Body of pancreas (tissue), 4 donors: ENCODE data around the gene JAKMIP3. TPM values are rescaled to one million over a fixed set of nuclear protein-coding genes. Genes with fewer than 3 reads are reported as not detected.
A peak's percentile ranks its signal among the peaks of the same experiment; 100 is the strongest.

Experiments
- ATAC-seq: fragments of 150-250 bp; one replicate; pipeline ENCODE4 v1.9.1; 2016
- DNase-seq, 4 donors: peaks; one replicate each; pipeline ENCODE4 v3.0.0-alpha.2; 2019
- H3K27ac ChIP-seq, 4 donors: fragments of 200-600 bp; sonication (generic); 1 replicate in 3 of 4; 2 replicates in 1 of 4; pipeline versions ENCODE4 v1.5.1 to v1.6.1; 2016 to 2019; ENCODE audit warnings: mild to moderate bottlenecking in 1 of 4, mixed read lengths in 1 of 4, moderate library complexity in 1 of 4
- H3K27me3 ChIP-seq, 2 donors: fragments of 200-600 bp; sonication (generic); one replicate each; pipeline ENCODE4 v1.6.0; 2016; ENCODE audit warnings: mild to moderate bottlenecking in 1 of 2
- H3K36me3 ChIP-seq, 2 donors: fragments of 200-600 bp; sonication (generic); replicated peaks in 1 of 2; 2 replicates each; pipeline ENCODE4 v1.5.1; 2016; ENCODE audit warnings: low read depth in 2 of 2; ENCODE audit not compliant: insufficient read depth in 1 of 2
- H3K4me1 ChIP-seq: fragments of 200-600 bp; sonication (generic); one replicate; pipeline ENCODE4 v1.6.0; 2016
- H3K4me3 ChIP-seq, 2 donors: fragments of 200-600 bp; sonication (generic); 1 replicate in 1 of 2; 2 replicates in 1 of 2; pipeline ENCODE4 v1.5.1; 2016 to 2019
- H3K9me3 ChIP-seq, 3 donors: fragments of 200-600 bp; sonication (generic); 1 replicate in 2 of 3; 2 replicates in 1 of 3; pipeline ENCODE4 v1.5.1; 2016
- POLR2A ChIP-seq, 3 donors: fragments of 450-650 bp; IDR thresholded peaks; one replicate each; pipeline ENCODE4 v1.6.1; 2016; ENCODE audit warnings: antibody characterized with exemption in 3 of 3, mild to moderate bottlenecking in 2 of 3
- WGBS, 2 donors: methylation state at CpG; one replicate each; pipeline ENCODE4 v1.1.5; 2017; 5-methylcytosine and 5-hydroxymethylcytosine counted together
- intact Hi-C: fragments of 100-400 bp; cut with DNase I; formaldehyde crosslinking; loops from one replicate; pipeline ENCODE4 v1.15.1; 2023
- total RNA-seq, 2 donors: library from RNA; depleted of rRNA; stranded (reverse); fragments of >200 nt; gene quantifications; one replicate each; pipeline ENCODE4 v1.1.0, GENCODE V29; 2016
- TF ChIP-seq, protein P1 (sequence below), 7 experiments: fragments of 450-650 bp in 4 of 7; fragments of 200-600 bp in 3 of 7; sonication (generic) in 3 of 7; IDR thresholded peaks; one replicate each; pipeline ENCODE4 v1.5.1; 2016 to 2019; ENCODE audit warnings: antibody characterized with exemption in 7 of 7

The JAKMIP3 gene
- total RNA-seq, 2 donors from 2014 or later: 0.26 to 0.33 TPM

- no peaks in the 10 kb centered on the region for H3K36me3 ChIP-seq
- WGBS, 2 donors: 77 to 80% methylated on average over 7 to 12 of the region's 13 CpGs
- no peak overlapping the region for H3K4me3 ChIP-seq
- DNase-seq (no peak), ATAC-seq (no peak)
- no peaks in the 10 kb centered on the region for H3K27me3 ChIP-seq
- intact Hi-C loops: no loop called here
- no peaks in the 10 kb centered on the region for H3K9me3 ChIP-seq
- no peak overlapping the region for H3K27ac ChIP-seq
- no peak for TF ChIP-seq POLR2A (IDR thresholded peaks at IDR 0.05)
- no peaks in the 10 kb centered on the region for H3K4me1 ChIP-seq
These were observed 38.3 kb downstream of the JAKMIP3 start for GRCh38 chr10:132104062-132104461.

- Histone ChIP-seq H3K4me3 (no peak overlapping the region), H3K27ac (no peak overlapping the region), H3K9me3 (no peaks in the 10 kb centered on the region), H3K27me3 (no peaks in the 10 kb centered on the region), H3K4me1 (no peaks in the 10 kb centered on the region), H3K36me3 (no peaks in the 10 kb centered on the region)
- DNase-seq (peak in 1 of 4 donors; percentile 1), ATAC-seq (no peak)
- WGBS, 2 donors: 86 to 89% methylated on average over 8 to 25 of the region's 27 CpGs
- intact Hi-C loops: no loop called here
- TF ChIP-seq, protein P1, sequence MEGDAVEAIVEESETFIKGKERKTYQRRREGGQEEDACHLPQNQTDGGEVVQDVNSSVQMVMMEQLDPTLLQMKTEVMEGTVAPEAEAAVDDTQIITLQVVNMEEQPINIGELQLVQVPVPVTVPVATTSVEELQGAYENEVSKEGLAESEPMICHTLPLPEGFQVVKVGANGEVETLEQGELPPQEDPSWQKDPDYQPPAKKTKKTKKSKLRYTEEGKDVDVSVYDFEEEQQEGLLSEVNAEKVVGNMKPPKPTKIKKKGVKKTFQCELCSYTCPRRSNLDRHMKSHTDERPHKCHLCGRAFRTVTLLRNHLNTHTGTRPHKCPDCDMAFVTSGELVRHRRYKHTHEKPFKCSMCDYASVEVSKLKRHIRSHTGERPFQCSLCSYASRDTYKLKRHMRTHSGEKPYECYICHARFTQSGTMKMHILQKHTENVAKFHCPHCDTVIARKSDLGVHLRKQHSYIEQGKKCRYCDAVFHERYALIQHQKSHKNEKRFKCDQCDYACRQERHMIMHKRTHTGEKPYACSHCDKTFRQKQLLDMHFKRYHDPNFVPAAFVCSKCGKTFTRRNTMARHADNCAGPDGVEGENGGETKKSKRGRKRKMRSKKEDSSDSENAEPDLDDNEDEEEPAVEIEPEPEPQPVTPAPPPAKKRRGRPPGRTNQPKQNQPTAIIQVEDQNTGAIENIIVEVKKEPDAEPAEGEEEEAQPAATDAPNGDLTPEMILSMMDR (IDR thresholded peaks at IDR 0.05): no peak
- no peak for TF ChIP-seq POLR2A (IDR thresholded peaks at IDR 0.05)
These were observed 38.9 kb downstream of the JAKMIP3 start for GRCh38 chr10:132104471-132105301.

GRCh38 chr10:132105302-132105995 is 39.7 kb downstream of the JAKMIP3 start:
- TF ChIP-seq, protein P1 (IDR thresholded peaks at IDR 0.05): no peak
- no peak for TF ChIP-seq POLR2A (IDR thresholded peaks at IDR 0.05)
- Histone ChIP-seq H3K27me3 (no peaks in the 10 kb centered on the region), H3K9me3 (no peaks in the 10 kb centered on the region), H3K4me1 (no peaks in the 10 kb centered on the region), H3K36me3 (no peaks in the 10 kb centered on the region), H3K27ac (no peak overlapping the region), H3K4me3 (no peak overlapping the region)
- WGBS, 2 donors: 70 to 90% methylated on average over 14 of the region's 14 CpGs
- ATAC-seq: no peak
- DNase-seq: peak in 1 of 4 donors; percentile 3
- intact Hi-C loops: no loop called here

DNA sequence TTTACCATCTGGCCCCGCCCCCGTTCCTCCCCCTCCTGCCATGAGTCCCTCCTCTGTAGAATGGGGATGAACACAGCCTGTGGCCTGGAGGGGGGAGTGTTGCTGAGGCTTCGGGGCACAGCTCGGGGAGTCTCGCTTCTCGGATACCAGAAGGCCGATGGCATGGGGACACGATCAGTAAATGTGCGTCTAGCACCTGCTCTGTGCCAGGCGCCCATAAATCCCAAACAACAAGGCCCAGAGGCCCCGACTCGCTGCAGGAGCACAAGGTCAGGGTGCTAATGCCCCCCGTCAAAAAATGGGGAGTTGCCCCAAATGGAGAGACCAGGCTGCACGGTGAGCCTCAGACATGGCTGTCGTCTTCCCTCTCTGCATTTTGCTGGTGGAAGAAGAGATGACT is 40.7 kb downstream of the JAKMIP3 start:
- DNase-seq (no peak), ATAC-seq (no peak)
- no peaks in the 10 kb centered on the region for H3K4me1 ChIP-seq
- no peak overlapping the region for H3K4me3 ChIP-seq
- TF ChIP-seq POLR2A (IDR thresholded peaks at IDR 0.05): no peak
- TF ChIP-seq, protein P1 (IDR thresholded peaks at IDR 0.05): no peak
- no peak overlapping the region for H3K27ac ChIP-seq
- intact Hi-C loops: no loop called here
- H3K27me3 ChIP-seq: no peaks in the 10 kb centered on the region
- no peaks in the 10 kb centered on the region for H3K36me3 ChIP-seq
- H3K9me3 ChIP-seq: no peaks in the 10 kb centered on the region
- WGBS, 2 donors: 76 to 85% methylated on average over 15 of the region's 15 CpGs

- Histone ChIP-seq H3K4me1 (no peaks in the 10 kb centered on the region), H3K36me3 (no peaks in the 10 kb centered on the region), H3K9me3 (no peaks in the 10 kb centered on the region), H3K4me3 (no peak overlapping the region), H3K27me3 (no peaks in the 10 kb centered on the region), H3K27ac (no peak overlapping the region)
- no peak for TF ChIP-seq POLR2A (IDR thresholded peaks at IDR 0.05)
- TF ChIP-seq, protein P1 (IDR thresholded peaks at IDR 0.05): no peak
- WGBS, 2 donors: 80 to 90% methylated on average over 10 to 27 of the region's 27 CpGs
- intact Hi-C loops: no loop called here
- peak in 1 of 4 donors; percentile 3 for DNase-seq
- no peak for ATAC-seq
These were observed 41.6 kb downstream of the JAKMIP3 start for GRCh38 chr10:132107186-132107948.
